H9 (cell line): ENCODE results near the gene C10orf105. TPM values are rescaled to one million over a fixed set of nuclear protein-coding genes. Genes with fewer than 3 reads are reported as not detected.

Source experiments
- DNase-seq: peaks from one replicate; pipeline ENCODE4 v3.0.0-alpha.2; 2017
- H2AFZ ChIP-seq: one replicate; pipeline ENCODE4 v1.6.1; 2013; ENCODE audit warnings: mild to moderate bottlenecking, low read length, control low read depth, moderate library complexity
- H2AK5ac ChIP-seq: 2 replicates; pipeline ENCODE4 v1.6.1; 2013; ENCODE audit warnings: low read length, control low read depth, mixed read lengths; ENCODE audit not compliant: insufficient read length
- H2BK120ac ChIP-seq: one replicate; pipeline ENCODE4 v1.6.1; 2013; ENCODE audit warnings: low read depth, mild to moderate bottlenecking, low read length, control low read depth, inconsistent platforms; ENCODE audit not compliant: poor library complexity, severe bottlenecking
- H2BK12ac ChIP-seq: 2 replicates; pipeline ENCODE4 v1.6.1; 2013; ENCODE audit warnings: low read length, control low read depth, mixed read lengths, low read depth; ENCODE audit not compliant: insufficient read length
- H2BK15ac ChIP-seq: 2 replicates; pipeline ENCODE4 v1.6.1; 2013; ENCODE audit warnings: low read depth, low read length, control low read depth
- H2BK20ac ChIP-seq: one replicate; pipeline ENCODE4 v1.6.1; 2013; ENCODE audit warnings: low read depth, mild to moderate bottlenecking, low read length, control low read depth, inconsistent platforms; ENCODE audit not compliant: poor library complexity, severe bottlenecking
- H2BK5ac ChIP-seq: 2 replicates; pipeline ENCODE4 v1.6.1; 2013; ENCODE audit warnings: low read length, control low read depth, mixed read lengths; ENCODE audit not compliant: insufficient read length
- H3K14ac ChIP-seq: 2 replicates; pipeline ENCODE4 v1.6.1; 2013; ENCODE audit warnings: low read length, control low read depth; ENCODE audit not compliant: insufficient read depth
- H3K18ac ChIP-seq: 2 replicates; pipeline ENCODE4 v1.6.1; 2013; ENCODE audit warnings: low read depth, mild to moderate bottlenecking, mixed read lengths, low read length, control low read depth; ENCODE audit not compliant: insufficient read length
- H3K23ac ChIP-seq: 2 replicates; pipeline ENCODE4 v1.6.1; 2013; ENCODE audit warnings: low read length, control low read depth, mixed read lengths, low read depth; ENCODE audit not compliant: insufficient read length
- H3K23me2 ChIP-seq: 2 replicates; pipeline ENCODE4 v1.6.1; 2013; ENCODE audit warnings: low read depth, mild to moderate bottlenecking, mixed read lengths, low read length, control low read depth; ENCODE audit not compliant: insufficient read length, poor library complexity, severe bottlenecking
- H3K27ac ChIP-seq: 2 replicates; pipeline ENCODE4 v1.5.1; 2013; ENCODE audit warnings: low read length, control low read depth, mixed read lengths, low read depth; ENCODE audit not compliant: insufficient read length
- H3K27me3 ChIP-seq: 2 replicates; pipeline ENCODE4 v1.6.1; 2013; ENCODE audit warnings: low read length, control low read depth, inconsistent platforms; ENCODE audit not compliant: insufficient read depth
- H3K4ac ChIP-seq: 2 replicates; pipeline ENCODE4 v1.6.1; 2013; ENCODE audit warnings: low read depth, mild to moderate bottlenecking, control low read depth, inconsistent platforms, low read length, moderate library complexity
- H3K4me1 ChIP-seq: 2 replicates; pipeline ENCODE4 v1.6.1; 2013; ENCODE audit warnings: low read length, control low read depth, inconsistent platforms; ENCODE audit not compliant: insufficient read depth
- H3K4me2 ChIP-seq: 2 replicates; pipeline ENCODE4 v1.6.1; 2013; ENCODE audit warnings: low read length, control low read depth, mixed read lengths; ENCODE audit not compliant: insufficient read length, insufficient read depth
- H3K56ac ChIP-seq: 2 replicates; pipeline ENCODE4 v1.6.1; 2013; ENCODE audit warnings: low read depth, mild to moderate bottlenecking, mixed read lengths, low read length, control low read depth; ENCODE audit not compliant: insufficient read length
- H3K79me1 ChIP-seq: 2 replicates; pipeline ENCODE4 v1.6.1; 2013; ENCODE audit warnings: low read depth, mild to moderate bottlenecking, moderate library complexity, low read length, control low read depth, inconsistent platforms; ENCODE audit not compliant: insufficient read depth, poor library complexity, severe bottlenecking
- H3K79me2 ChIP-seq: 2 replicates; pipeline ENCODE4 v1.6.1; 2013; ENCODE audit warnings: low read length, control low read depth, inconsistent platforms; ENCODE audit not compliant: insufficient read depth
- H3K9ac ChIP-seq: 2 replicates; pipeline ENCODE4 v1.6.1; 2013; ENCODE audit warnings: low read length, control low read depth, mixed read lengths; ENCODE audit not compliant: insufficient read length; ENCODE audit errors: extremely low read depth
- H3K9me3 ChIP-seq: one replicate; pipeline ENCODE4 v1.6.1; 2013; ENCODE audit warnings: low read depth, low read length, inconsistent platforms; ENCODE audit not compliant: control insufficient read depth
- H3T11ph ChIP-seq: one replicate; pipeline ENCODE4 v1.6.1; 2013; ENCODE audit warnings: mild to moderate bottlenecking, low read length, control low read depth, inconsistent platforms
- H4K20me1 ChIP-seq: one replicate; pipeline ENCODE4 v1.6.1; 2013; ENCODE audit not compliant: control insufficient read depth, insufficient read length, insufficient read depth
- H4K5ac ChIP-seq: 2 replicates; pipeline ENCODE4 v1.6.1; 2013; ENCODE audit warnings: low read depth, mild to moderate bottlenecking, mixed read lengths, low read length, control low read depth; ENCODE audit not compliant: insufficient read length
- H4K8ac ChIP-seq: replicated peaks from 2 replicates; pipeline ENCODE4 v1.6.1; 2013; ENCODE audit warnings: low read length, control low read depth, mixed read lengths, low read depth; ENCODE audit not compliant: insufficient read length
- H4K91ac ChIP-seq: 2 replicates; pipeline ENCODE4 v1.6.1; 2013; ENCODE audit warnings: low read depth, mild to moderate bottlenecking, moderate library complexity, mixed read lengths, low read length, control low read depth; ENCODE audit not compliant: insufficient read length
- H3K27ac Mint-ChIP-seq, 3 experiments: 2 replicates in 2 of 3; 3 replicates in 1 of 3; pipeline ENCODE4 v1.8.0; 2020 to 2021; ENCODE audit warnings: mixed read lengths in 3 of 3, mild to moderate bottlenecking in 1 of 3, moderate library complexity in 1 of 3
- H3K27me3 Mint-ChIP-seq: 2 replicates; pipeline ENCODE4 v1.8.0; 2021; ENCODE audit warnings: low read depth, mild to moderate bottlenecking, moderate library complexity, mixed read lengths
- H3K36me3 Mint-ChIP-seq, 3 experiments: 2 replicates in 2 of 3; 3 replicates in 1 of 3; pipeline ENCODE4 v1.8.0; 2020 to 2021; ENCODE audit warnings: low read depth in 3 of 3, mixed read lengths in 3 of 3; ENCODE audit not compliant: insufficient read depth in 1 of 3
- H3K4me1 Mint-ChIP-seq, 2 experiments: 2 replicates each; pipeline ENCODE4 v1.8.0; 2020; ENCODE audit warnings: mixed read lengths in 2 of 2
- H3K4me3 Mint-ChIP-seq, 2 experiments: 2 replicates in 1 of 2; 3 replicates in 1 of 2; pipeline ENCODE4 v1.8.0; 2020 to 2021; ENCODE audit warnings: mild to moderate bottlenecking in 2 of 2, mixed read lengths in 2 of 2, moderate library complexity in 1 of 2
- H3K9me3 Mint-ChIP-seq, 2 experiments: 2 replicates in 1 of 2; 3 replicates in 1 of 2; pipeline ENCODE4 v1.8.0; 2020; ENCODE audit warnings: mild to moderate bottlenecking in 2 of 2, mixed read lengths in 2 of 2, moderate library complexity in 1 of 2
- CTCF ChIP-seq: fragments of 200-600 bp; sonication (generic); conservative IDR thresholded peaks from 3 replicates; pipeline ENCODE4 v1.8.0; 2021; ENCODE audit warnings: antibody characterized with exemption, mild to moderate bottlenecking
- WGBS: extraction: QIAGEN DNeasy Blood & Tissue Kit; methylation state at CpG from one replicate; pipeline ENCODE4 v1.1.7; 2013; ENCODE audit warnings: missing lambda C conversion rate, low lambda C conversion rate, mixed read lengths; ENCODE audit not compliant: insufficient read length; ENCODE audit errors: extremely low coverage; 5-methylcytosine and 5-hydroxymethylcytosine counted together
- total RNA-seq: library from RNA; stranded (reverse); gene quantifications from 2 replicates; pipeline ENCODE4 v1.2.1, GENCODE V29; 2021

Gene C10orf105
- total RNA-seq, 1 experiment from 2014 or later: 0.26 TPM

GRCh38 chr10:71724539-71724938, 5.0 kb upstream of the C10orf105 start:
- no peaks in the 10 kb centered on the region for H3K4me1 ChIP-seq
- no CpG with 5 or more reads among the region's 6 CpGs for WGBS

More at GRCh38 chr10:71724539-71724938, 5.0 kb upstream of the C10orf105 start:
- no peak for TF ChIP-seq CTCF
- Histone ChIP-seq H2BK20ac (no peak overlapping the region), H4K5ac (no peak overlapping the region), H3K4ac (no peak overlapping the region), H3K4me2 (no peak overlapping the region), H2AFZ (no peak overlapping the region), H3K79me2 (no peaks in the 10 kb centered on the region), H4K91ac (no peak overlapping the region), H3K23ac (no peak overlapping the region), H2BK12ac (no peak overlapping the region), H2AK5ac (no peak overlapping the region), H2BK5ac (no peak overlapping the region), H4K8ac (no peak overlapping the region), H2BK120ac (no peak overlapping the region), H2BK15ac (no peak overlapping the region), H3K9me3 (no peaks in the 10 kb centered on the region), H3K23me2 (no peaks in the 10 kb centered on the region), H3K56ac (no peak overlapping the region), H3K9ac (no peak overlapping the region), H3K18ac (no peak overlapping the region), H3K27me3 (no peaks in the 10 kb centered on the region; the same call in 1 of the 2 replicates), H3K27ac (no peak overlapping the region), H3T11ph (no peak overlapping the region), H3K14ac (no peak overlapping the region), H3K79me1 (no peaks in the 10 kb centered on the region), H4K20me1 (no peaks in the 10 kb centered on the region)
- H3K27me3 Mint-ChIP-seq: peaks cover 23% of the 10 kb centered on the region
- no peak for DNase-seq
- no peaks in the 10 kb centered on the region for H3K9me3 Mint-ChIP-seq
- H3K27ac Mint-ChIP-seq: no peak overlapping the region
- no peaks in the 10 kb centered on the region; a peak in 1 of 7 replicates for H3K36me3 Mint-ChIP-seq
- peaks cover 6 to 20% of the 10 kb centered on the region in 2 experiments; a peak in 3 of 4 replicates for H3K4me1 Mint-ChIP-seq
- no peak overlapping the region for H3K4me3 Mint-ChIP-seq
